HG03196 (cell line): ENCODE data around the gene COL16A1.

Source experiments
- ATAC-seq: cut with Tn5 transposase; IDR thresholded peaks from one replicate; pipeline ENCODE4 v1.9.1; 2021; ENCODE audit not compliant: unreplicated experiment

Gene COL16A1

DNA sequence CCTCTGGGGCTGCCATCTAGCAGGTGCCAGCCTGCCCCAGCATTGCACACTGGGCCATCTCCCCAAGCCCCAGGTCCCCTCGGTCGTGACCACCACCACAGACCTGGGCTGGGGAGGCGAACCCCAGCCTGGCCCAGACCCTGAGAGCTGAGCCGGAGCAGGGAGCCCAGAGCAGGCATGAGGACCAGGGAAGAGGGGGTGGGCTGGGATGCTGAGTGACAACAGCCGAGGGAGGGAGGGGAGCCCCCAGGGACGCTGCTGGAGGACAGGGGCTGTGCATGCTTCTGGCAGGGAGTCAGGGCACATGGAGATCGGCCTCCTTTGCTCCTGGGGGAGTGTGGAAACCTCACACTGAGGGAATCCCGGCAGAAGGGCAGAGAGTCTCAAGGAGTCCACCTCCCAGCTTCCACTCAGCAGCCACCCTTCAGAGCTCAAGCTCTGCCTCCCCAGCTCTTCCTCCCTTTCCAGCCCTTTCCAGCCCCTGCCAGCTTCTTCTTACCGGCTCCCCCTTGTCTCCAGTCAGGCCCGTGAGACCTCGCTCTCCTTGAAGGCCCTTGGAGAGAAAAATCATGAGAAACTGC lies 35.4 kb downstream of the COL16A1 start:
- no peak for ATAC-seq

DNA sequence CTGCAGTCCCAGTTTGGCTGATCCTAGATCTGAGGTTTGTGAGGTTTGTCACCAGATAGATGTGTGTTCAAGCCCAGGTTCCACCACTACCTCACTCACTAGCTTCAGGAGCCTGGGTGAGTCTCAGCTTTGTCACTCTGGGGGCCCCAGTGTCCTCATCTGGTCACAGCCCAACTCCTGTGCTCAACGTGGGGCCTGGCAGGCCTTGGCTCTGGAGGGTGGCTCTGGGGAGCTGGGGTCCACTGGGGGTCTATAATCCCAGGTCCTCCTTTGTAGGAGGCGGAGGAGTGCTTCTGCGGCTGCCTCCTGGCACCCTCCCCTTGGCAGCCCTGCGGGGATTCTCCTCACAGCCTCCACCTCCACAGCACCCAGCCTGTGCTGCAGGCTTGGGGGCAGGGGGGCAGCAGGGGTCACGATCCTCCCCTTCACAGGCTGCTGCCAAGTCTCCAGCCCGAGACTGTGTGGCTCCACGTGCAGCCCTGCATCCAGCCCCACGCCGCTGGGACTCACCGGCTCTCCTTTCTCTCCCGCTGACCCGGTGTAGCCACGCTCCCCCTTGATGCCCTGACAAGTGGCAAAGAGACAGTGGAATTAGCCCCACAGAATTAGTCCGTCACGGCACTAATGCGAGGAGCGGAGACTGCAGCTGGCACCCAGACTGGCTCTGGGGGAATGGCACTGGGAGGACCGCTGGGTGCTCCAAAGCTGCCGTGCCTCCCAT lies 36.6 kb downstream of the COL16A1 start:
- ATAC-seq = no peak

DNA sequence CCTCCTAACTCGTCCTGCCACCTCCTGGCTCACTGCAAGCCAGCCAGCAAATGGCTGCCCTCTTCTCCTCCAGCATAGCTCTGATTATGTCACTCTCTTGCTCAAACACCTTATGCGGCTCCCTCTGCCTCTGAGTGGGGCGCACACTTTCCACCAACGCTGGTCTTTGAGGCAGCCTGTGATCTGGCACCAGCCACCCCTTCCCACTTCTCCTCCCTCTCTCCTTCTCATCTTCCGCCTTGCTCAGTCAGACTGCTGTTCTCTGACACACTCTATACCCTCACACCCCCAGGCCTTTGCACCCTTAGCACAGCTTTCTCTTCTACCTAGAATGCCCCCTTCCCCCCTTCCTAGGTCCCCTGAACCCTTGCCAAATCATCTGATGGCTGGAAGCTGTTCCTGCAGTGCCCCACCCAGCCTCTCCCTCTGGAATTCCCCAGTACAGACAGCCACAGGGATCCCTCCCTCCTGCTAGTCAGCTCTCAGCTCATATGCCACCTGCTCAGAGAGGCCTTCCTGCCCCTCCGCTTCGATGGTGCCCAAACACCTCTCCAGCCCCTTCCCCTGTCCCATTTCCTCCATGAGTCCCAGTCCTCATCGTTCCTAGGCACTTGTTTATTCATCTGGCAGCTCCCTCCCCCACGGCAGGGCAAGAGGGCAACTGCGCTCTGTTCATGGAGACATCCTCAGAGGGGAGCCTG lies 37.4 kb downstream of the COL16A1 start:
- no peak for ATAC-seq

DNA sequence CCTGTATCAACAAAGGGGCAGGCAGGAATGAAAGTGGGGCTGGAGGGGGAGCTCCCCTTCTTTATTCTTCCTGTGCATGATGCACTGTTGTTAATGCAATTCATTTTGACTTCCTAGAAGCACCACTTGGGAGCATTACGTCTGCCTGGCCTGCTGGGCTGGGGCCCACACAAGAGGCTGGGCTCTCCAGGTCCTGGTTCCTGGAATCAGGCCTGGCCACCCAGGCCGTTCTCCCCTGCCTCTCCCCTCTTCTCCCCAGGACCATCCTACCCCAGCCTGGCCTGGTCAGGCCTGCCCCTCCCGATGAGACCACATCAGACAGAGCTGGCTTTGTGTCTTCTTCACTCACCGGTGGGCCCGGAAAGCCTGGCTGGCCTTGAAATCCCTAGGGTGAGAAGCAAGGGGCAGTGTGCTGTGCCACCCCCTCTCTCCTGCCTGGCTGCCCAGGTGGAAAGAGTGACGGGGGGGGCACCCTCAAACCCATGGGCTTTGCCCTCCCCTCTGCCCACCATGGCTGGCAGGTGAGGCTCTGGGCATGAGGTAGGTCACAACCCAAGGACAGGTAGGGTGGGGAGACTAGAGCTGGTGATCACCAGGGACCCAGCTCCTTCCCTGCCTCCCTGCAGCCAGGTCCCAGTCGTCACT lies 38.5 kb downstream of the COL16A1 start:
- no peak for ATAC-seq

DNA sequence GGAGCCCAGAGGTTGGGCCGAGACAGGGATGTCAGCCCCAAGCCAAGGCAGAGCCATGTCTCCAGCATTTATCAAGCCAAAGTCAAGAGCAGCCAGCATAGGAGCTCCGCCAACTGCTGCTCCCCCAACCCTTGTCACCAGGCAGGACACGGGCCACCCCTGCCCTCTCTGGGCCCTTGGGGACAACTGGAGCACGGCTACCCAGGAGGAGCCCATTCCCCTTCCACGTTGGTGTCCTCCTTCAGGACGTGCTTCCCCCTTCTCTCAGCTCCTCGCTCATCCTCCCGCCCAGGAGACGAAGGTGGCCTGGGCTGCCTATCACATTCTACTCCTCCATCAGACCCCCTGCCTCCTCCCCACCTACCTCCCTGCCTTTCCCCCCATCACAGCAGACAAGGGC lies 39.3 kb downstream of the COL16A1 start:
- no peak for ATAC-seq

DNA sequence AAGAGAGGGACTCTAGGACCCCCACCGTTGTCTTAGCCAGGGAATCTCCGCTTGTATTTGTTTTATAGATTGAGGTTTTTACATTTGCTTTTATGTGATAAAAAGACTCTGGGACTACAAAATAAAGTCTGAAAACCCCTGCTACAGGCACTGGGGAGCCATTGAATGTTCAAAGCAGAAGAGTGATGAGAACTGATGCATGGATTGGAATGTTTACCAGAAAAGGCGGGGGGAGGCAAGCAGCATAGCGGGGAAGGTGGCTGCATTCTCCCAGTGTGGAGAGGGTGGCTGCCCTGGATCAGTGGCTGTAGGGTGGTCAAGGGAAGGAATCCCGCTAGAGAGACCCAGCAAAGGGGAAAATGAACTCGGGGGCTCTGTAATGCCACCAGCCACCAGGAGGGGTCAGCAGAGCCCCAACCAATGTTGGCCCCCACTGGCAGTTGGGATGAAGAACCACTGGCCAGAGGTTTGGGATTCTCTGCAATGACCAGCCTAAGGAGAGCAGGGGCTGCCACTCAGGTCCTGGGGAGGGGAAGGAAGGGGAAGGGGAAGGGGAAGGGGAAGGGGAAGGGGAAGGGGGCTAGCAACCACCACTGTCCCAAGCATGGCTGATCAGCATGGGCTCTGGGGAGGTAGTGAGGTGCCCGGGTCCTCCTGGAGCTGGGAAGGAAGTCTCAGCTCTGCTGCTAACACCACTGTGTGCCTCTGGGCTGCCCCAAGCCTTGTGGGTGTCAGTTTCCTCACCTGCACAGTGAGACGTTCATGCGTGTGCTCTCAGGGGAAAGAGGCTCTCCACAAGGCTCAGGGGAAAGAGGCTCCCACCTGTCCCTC lies 40.0 kb downstream of the COL16A1 start:
- ATAC-seq = no peak

DNA sequence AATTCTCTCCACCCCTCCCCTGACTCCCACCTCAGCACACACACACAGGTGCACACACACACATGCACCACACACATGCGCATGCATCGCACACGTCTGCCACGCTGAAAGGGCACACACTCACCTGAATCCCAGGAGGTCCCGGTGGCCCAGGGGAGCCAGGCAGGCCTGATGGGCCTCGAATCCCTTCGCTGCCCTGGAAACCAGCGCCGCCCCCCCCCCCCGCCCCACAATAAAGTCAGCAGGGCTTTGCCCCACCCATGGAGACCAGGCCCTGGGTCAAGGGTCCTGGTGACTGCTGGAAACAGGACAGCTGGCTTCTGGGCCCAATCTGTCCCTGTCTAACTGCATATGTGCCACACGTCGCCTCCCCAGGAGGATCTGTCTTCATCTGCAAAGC lies 41.4 kb downstream of the COL16A1 start:
- no peak for ATAC-seq

DNA sequence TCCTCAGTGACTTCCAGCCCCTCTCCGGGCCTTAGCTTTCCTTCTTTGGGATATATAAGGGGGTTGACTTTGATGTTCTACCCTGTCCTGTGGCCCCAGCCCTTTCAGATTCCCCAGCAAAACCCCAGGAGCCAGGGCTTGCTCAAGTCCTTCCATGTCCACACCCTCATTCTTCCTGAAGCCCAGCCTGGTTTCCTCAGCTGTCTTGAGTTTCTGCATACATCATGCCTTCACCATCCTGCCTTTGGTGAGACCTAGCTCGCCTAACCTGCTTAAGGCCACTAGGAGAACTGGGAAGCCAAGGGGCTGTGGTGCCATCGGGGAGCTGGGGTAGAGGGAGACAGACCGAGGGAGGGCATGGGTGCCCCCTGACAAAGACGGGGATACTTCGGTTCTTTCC lies 42.0 kb downstream of the COL16A1 start:
- ATAC-seq = no peak

DNA sequence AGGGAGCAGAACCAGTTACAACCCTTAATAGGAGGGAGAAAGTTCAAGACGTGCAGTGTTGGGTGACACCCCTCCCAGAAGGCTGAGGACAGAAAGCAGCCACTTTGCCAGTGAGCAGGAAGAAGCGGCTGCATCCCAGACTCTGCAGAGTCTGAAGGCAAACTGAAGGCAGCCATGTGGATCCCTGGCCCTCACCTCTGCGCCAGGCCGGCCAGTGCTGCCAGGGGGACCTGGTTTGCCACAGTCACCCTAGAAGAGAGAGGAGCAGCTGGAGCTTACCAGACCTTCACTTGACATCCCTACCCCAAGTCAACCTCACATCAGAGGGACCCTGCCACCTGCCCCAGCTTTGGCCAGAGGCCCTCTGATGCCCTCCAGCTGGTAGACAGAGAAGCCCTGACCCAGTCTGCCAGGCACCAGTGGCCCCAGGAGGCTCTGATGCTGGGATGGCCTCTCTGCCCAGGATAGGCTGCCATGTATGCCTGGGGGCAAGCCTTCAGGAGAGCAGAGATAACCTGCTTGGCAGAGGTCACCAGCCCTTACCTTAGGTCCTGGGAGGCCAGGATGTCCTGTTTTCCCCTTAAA lies 42.9 kb downstream of the COL16A1 start:
- no peak for ATAC-seq

DNA sequence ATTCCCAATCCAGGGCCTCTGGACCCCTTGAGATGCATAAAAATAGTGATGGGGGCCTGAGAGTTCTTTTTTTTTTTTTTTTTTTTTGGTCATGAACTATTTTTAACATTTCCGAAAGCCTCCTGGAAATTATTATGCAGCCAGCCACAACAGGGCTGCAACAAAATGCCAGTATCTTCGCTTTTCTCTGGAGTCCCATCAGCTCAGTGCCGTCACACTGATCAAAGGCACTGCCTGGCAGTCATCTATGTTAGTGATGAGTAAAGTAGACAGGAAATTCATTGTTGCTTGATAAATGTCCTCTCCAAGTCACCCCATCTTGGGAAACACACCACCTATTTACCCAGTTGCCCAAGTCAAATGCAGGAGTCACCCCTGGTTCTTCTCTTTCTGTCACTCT lies 43.9 kb downstream of the COL16A1 start:
- ATAC-seq = no peak

DNA sequence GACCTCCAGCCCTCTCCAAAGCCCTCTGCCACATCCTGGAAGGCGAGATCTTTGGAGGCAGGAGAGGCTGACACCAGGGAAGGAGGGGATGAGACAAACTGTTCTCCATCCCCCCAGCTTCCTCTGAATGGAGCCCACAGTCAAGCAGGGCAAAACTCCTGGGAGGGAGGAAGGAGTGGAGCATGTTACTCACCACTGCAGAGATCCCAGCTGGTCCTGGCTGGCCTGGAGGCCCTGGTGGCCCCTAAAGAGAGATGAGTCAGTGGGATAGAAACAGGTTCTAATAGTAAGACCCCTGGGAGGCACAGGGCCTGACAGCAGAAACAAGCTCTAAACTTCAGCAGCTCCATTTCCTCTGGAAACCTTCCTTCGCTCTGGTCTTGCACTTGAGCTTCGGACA lies 45.1 kb downstream of the COL16A1 start:
- ATAC-seq = no peak

DNA sequence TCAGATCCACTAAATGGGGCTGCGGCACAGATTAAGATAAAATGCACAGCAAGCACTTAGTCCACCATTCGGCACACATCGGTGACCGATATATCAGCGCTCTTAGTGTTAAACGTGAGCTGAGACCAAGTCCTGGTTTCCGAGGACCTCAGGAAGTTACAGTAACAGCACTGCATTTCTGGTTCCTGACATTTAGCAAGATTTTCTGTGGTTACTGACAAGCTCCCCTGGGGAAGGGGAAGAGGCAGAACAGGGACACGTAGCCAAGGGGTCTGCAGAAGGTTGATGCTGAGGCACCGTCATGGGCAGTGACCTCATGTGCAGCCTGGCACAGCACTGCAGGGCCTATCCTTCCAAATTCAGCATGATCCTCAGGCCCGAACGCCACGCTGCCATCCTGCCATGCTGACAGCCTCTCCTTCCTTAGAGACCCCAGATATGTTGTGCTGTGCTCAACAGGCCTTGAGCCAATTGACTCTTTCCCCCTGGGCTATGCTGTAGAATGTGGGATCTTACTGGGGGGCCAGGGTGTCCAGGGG lies 45.8 kb downstream of the COL16A1 start:
- no peak for ATAC-seq

DNA sequence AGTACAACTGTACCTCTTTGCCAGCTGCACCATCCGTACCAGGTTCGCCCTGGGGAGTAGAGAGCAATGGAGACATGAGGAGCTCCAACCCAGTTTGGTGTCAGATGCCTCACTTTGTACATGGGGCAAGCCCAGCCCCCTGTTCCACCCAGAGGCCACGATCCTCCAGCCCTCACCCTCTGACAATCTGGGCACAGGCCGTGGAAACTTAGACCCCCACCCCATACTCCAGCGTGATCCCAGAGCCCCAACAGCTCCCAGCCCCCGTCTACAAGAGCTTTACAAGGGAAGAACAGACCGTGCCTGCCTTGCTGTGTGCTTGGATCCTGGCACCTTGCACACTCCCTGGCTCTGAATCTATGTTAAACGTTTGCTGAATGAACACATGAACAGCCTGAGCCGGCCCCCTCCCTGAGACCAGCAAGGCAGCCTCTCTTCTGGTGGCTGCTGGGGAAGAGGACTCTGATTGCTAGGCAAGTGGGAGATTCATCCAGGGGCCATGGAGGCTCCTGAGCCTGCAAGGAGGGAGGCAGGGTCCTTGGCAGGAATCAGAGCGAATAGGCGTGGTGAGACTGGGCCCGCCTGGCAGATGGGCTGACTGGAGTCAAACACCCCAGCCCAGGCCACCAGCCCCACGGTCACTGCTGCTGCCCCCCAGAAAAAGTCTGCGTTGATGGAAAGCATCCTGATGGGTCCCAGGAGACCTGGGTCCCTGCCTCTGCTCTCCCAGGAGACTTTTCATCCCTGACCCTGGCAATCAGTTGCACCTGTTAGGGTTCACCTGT lies 46.6 kb downstream of the COL16A1 start:
- ATAC-seq = no peak

DNA sequence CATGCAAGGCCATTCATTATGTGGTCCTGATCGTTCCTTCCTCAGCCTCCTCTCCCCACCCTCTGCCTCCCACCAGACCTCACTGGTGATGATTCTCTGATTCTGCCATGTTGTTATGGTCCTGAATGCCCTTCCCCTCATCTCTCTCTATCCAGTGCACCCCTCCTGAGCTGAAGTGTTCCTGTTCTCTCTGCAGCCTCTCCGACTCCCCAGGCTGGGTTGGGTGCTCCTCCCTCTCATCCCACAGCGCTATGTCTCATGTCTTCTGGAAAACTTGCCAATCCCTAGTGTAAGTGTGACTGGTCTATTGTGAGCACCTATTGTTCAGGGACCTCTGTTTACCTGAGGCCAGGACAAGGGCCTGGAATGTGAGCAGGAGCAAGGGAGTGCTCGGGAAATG lies 48.1 kb downstream of the COL16A1 start:
- no peak for ATAC-seq

DNA sequence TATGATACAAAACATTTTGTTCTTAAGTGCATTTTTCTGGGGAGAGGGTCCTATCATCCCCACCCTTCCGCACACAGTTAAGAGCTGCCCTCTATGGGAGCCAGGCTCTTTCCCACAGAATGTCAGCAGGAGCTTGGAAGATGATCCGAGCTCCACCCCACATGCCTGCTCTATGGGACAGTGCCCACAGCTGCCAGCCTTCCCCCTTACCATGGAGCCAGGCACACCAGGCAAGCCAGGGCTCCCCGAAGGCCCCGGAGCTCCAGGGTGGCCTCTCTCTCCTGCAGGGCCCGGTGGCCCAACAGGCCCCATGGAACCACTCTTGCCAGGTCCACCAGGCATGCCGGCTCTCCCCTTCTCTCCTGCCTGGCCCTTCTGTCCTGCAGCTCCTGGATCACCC lies 48.7 kb downstream of the COL16A1 start:
- ATAC-seq = no peak

DNA sequence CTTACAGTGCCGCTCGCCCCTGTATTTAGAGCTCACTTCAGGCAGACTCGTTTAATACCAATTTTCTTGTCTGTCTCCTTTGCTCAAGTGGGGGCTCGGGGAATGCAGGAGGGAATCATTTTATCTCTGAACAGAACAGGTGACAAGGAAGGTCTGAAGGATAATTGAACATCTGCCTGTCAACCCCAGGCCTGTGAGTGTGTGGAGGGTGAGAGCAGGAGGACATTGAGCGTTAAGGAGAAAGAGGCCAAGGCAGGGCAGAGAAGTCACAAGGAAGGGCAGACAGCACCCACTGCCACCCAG lies 49.4 kb downstream of the COL16A1 start:
- ATAC-seq = no peak

DNA sequence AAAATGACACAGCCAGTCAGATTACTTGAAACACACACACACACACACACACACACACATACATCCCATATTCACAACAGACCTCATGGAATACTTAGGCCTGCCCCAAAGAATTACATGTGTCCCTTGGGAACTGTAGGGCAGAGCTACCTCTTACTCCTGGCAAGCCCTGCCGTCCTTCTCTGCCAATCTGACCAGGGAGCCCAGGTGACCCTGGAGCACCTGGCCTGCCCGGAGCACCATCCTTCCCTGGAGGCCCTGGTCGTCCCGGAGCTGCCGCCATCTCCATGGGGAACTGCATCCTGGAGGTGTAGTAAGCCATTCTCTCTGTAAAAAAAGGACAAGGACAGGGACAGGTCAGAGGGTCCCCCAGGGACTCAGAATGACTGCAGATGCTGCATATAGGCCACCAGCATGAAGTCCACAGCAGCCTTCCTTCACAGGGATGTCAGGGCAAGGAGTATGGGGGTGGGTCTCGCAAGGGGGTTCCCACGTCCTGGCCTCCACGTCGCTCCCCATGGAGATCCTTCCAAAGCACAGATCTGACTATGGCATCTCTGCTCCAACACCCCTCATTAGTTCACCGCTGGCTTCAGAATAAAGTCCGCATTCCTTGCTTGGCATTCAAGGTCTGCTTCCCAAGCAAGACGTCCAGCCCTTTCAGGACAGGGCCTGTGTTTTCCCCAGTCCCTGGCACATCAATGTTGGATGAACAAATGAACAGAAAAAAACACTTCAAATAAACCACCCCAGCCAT lies 49.9 kb downstream of the COL16A1 start:
- no peak for ATAC-seq

DNA sequence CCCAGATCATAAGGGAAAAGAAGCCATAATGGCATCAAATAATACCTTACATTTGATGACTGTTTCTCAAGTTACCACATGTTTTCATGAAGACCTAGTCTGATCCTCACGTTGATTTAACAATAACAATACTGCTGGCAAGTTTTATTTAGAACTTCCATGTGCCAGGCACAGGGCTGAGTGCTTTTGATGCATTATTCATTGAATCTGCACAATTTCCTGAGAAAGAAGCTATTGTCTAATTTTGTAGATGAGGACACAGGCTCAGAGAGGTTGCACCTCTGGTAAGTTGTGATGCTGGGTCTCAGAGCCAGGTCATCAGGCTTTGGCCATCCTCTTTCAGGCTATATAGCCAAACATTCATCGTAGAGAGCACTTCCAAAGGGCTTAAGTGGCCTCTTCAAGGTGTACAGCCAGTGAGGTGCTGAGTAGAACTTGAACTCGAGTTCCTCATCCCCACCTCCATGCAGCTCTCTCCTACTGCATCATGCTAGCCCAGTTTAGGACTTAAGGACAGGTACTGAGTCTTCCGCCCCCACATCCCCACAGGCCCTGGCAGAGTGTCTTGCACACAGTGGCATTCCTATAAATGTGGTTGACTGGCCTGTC lies 50.8 kb downstream of the COL16A1 start:
- no peak for ATAC-seq

DNA sequence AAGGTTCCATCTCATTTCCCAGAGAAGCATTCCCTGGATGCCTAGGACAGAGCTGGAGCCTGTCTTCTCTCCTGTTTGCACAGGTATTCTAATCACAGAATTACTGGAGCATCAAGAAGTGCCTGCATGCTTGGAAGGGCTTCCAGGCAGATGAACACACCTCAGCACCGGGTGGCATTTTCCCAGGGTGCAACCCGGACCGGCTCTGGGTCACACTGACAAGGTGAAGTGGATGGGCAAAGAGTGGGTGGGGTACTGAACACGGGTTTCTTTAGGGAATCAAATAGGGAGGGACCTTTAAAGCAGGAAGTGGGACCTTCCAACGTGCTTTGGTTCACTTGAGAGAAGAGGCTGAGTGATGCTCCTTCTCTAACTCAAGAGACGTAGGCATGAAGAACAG lies 52.1 kb downstream of the COL16A1 start:
- no peak for ATAC-seq
